Lower leg skin (tissue), 3 donors: ENCODE results near the gene EVPL.

ENCODE experiments used
- POLR2A ChIP-seq, 2 donors: fragments of 450-650 bp; IDR thresholded peaks; one replicate each; pipeline ENCODE4 v1.6.1; 2016 to 2017; ENCODE audit warnings: antibody characterized with exemption in 2 of 2, mild to moderate bottlenecking in 1 of 2, moderate library complexity in 1 of 2
- TF ChIP-seq, protein P1 (sequence below), 3 donors: fragments of 450-650 bp; IDR thresholded peaks; one replicate each; pipeline ENCODE4 v1.5.1; 2016; ENCODE audit warnings: antibody characterized with exemption in 3 of 3, mild to moderate bottlenecking in 3 of 3, moderate library complexity in 2 of 3

DNA sequence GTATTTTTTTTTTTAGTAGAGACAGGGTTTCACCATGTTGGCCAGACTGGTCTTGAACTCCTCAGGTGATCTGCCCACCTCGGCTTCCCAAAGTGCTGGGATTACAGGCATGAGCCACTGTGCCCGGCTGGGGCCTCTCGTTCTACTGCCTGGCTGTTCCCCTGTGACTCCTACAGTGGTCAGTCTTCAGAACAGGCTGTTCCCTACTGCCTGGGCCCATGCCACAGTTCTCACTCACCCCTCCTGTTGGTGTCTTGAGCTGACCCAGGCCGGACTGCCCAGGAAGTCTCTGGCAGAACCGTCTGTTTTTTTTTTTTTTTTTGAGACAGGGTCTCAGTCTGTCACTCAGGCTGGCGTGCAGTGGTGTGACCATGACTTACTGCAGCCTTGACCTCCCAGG, 23.2 kb downstream of the EVPL start:
- TF ChIP-seq POLR2A (IDR thresholded peaks at IDR 0.05): no peak
- TF ChIP-seq, protein P1, sequence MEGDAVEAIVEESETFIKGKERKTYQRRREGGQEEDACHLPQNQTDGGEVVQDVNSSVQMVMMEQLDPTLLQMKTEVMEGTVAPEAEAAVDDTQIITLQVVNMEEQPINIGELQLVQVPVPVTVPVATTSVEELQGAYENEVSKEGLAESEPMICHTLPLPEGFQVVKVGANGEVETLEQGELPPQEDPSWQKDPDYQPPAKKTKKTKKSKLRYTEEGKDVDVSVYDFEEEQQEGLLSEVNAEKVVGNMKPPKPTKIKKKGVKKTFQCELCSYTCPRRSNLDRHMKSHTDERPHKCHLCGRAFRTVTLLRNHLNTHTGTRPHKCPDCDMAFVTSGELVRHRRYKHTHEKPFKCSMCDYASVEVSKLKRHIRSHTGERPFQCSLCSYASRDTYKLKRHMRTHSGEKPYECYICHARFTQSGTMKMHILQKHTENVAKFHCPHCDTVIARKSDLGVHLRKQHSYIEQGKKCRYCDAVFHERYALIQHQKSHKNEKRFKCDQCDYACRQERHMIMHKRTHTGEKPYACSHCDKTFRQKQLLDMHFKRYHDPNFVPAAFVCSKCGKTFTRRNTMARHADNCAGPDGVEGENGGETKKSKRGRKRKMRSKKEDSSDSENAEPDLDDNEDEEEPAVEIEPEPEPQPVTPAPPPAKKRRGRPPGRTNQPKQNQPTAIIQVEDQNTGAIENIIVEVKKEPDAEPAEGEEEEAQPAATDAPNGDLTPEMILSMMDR (IDR thresholded peaks at IDR 0.05): no peak
